ENCODE data around the gene APLP2.

APLP2 gene

GRCh38 chr11:130120045-130120444 is 50.4 kb downstream of the APLP2 start:
- no peak for DNase-seq

GRCh38 chr11:130121445-130121978 is 51.8 kb downstream of the APLP2 start:
- DNase-seq, result no peak

GRCh38 chr11:130122141-130122575 is 52.5 kb downstream of the APLP2 start:
- no peak for DNase-seq

- no peak for DNase-seq
Observed at GRCh38 chr11:130123414-130124040, 53.8 kb downstream of the APLP2 start.

- no peak for DNase-seq
Observed at GRCh38 chr11:130124096-130124495, 54.4 kb downstream of the APLP2 start.

GRCh38 chr11:130125638-130126037 is 55.9 kb downstream of the APLP2 start:
- DNase-seq, result no peak

GRCh38 chr11:130126516-130126915 is 56.8 kb downstream of the APLP2 start:
- DNase-seq, result no peak

- no peak for DNase-seq
Observed at GRCh38 chr11:130127509-130127908, 57.8 kb downstream of the APLP2 start.

- DNase-seq, result no peak
Observed at GRCh38 chr11:130128626-130129025, 58.9 kb downstream of the APLP2 start.

GRCh38 chr11:130129922-130130321 is 60.2 kb downstream of the APLP2 start:
- DNase-seq, result no peak

- peak; percentile 13 for DNase-seq
Observed at GRCh38 chr11:130131961-130132850, 62.5 kb downstream of the APLP2 start.

- DNase-seq, result no peak
Observed at GRCh38 chr11:130133716-130134115, 64.0 kb downstream of the APLP2 start.

GRCh38 chr11:130136107-130136506 is 66.4 kb downstream of the APLP2 start:
- no peak for DNase-seq

- no peak for DNase-seq
Observed at GRCh38 chr11:130137999-130138398, 68.3 kb downstream of the APLP2 start.

- no peak for DNase-seq
Observed at GRCh38 chr11:130139401-130139800, 69.7 kb downstream of the APLP2 start.

GRCh38 chr11:130141561-130142341 is 72.1 kb downstream of the APLP2 start:
- DNase-seq, result no peak

- no peak for DNase-seq
Observed at GRCh38 chr11:130144141-130144540, 74.4 kb downstream of the APLP2 start.

- DNase-seq, result no peak
Observed at GRCh38 chr11:130144861-130145281, 75.2 kb downstream of the APLP2 start.

- DNase-seq, result no peak
Observed at GRCh38 chr11:130145311-130145812, 75.7 kb downstream of the APLP2 start.

GRCh38 chr11:130145975-130146776 is 76.5 kb downstream of the APLP2 start:
- DNase-seq, result no peak

GRCh38 chr11:130146796-130147195 is 77.1 kb downstream of the APLP2 start:
- no peak for DNase-seq

- DNase-seq, result no peak
Observed at GRCh38 chr11:130148796-130149326, 79.2 kb downstream of the APLP2 start.

Measured in effector CD8-positive, alpha-beta T cell (primary cell).